K562 (cell line): ENCODE measurements around the gene PIF1. TPM values are rescaled to one million over a fixed set of nuclear protein-coding genes. Genes with fewer than 3 reads are reported as not detected.

Experiments
- ATAC-seq: fragments of 200-7000 bp; cut with Tn5 transposase; 3 replicates; pipeline ENCODE4 v1.9.1; 2020; ENCODE audit warnings: moderate library complexity
- BruUV-seq: library from RNA; stranded (reverse); fragments of 400-500 nt; replicated peaks from 2 replicates; lab custom pipeline; 2021; lab: Mats Ljungman, UMichigan
- CTCF ChIA-PET: fragments of 300-600 bp; formaldehyde crosslinking; extraction: SDS; loops from one replicate; lab custom pipeline; 2021; ENCODE audit warnings: low intra/inter-chr PET ratio; lab: Yijun Ruan, JAX
- POLR2A ChIA-PET: fragments of 300-600, 350-650 bp; sonication (Branson Sonifier 250); formaldehyde crosslinking; extraction: SDS; loops from one replicate; lab custom pipeline; 2021; ENCODE audit warnings: antibody characterized with exemption, inconsistent platforms; lab: Yijun Ruan, JAX
- DNase-seq, 4 experiments: peaks; one replicate each; pipeline versions ENCODE4 v3.0.0 to v3.0.0-alpha.2; 2011 to 2018; ENCODE audit warnings: low spot score in 3 of 4, mixed read lengths in 3 of 4; ENCODE audit errors: extremely low read depth in 1 of 4
- FAIRE-seq: peaks from 2 replicates; lab custom pipeline; 2011; peaks lifted over from hg19 to GRCh38; lab: Jason Lieb, UNC
- H2AFZ ChIP-seq: 2 replicates; pipeline ENCODE4 v1.6.0; 2011; ENCODE audit warnings: low read depth, low read length, control low read depth, inconsistent platforms
- H3K27ac ChIP-seq: fragments of 200-600 bp; 3 replicates; pipeline ENCODE4 v1.8.0; 2011; ENCODE audit warnings: low read depth, mild to moderate bottlenecking, control low read depth, inconsistent platforms, low read length, moderate library complexity, mixed read lengths; ENCODE audit errors: extremely low read depth
- H3K27me3 ChIP-seq, 2 experiments: fragments of 300-600 bp in 1 of 2; 2 replicates in 1 of 2; 3 replicates in 1 of 2; pipeline versions ENCODE4 v1.6.0 to v1.8.0; 2011; ENCODE audit warnings: inconsistent platforms in 2 of 2, low read length in 2 of 2, mild to moderate bottlenecking in 1 of 2, mixed read lengths in 1 of 2, moderate library complexity in 1 of 2; ENCODE audit not compliant: control insufficient read depth in 2 of 2, insufficient read depth in 2 of 2
- H3K36me3 ChIP-seq: fragments of 300-600 bp; 3 replicates; pipeline ENCODE4 v1.8.0; 2011; ENCODE audit warnings: mild to moderate bottlenecking, low read length, inconsistent platforms; ENCODE audit not compliant: control insufficient read depth, insufficient read depth
- H3K4me1 ChIP-seq, 2 experiments: fragments of 200-600 bp in 1 of 2; replicated peaks in 1 of 2; 2 replicates in 1 of 2; 3 replicates in 1 of 2; pipeline versions ENCODE4 v1.5.1 to v1.8.0; 2011; ENCODE audit warnings: inconsistent platforms in 2 of 2, low read length in 2 of 2, mild to moderate bottlenecking in 1 of 2, mixed read lengths in 1 of 2, moderate library complexity in 1 of 2; ENCODE audit not compliant: control insufficient read depth in 2 of 2, insufficient read depth in 2 of 2
- H3K4me2 ChIP-seq: 2 replicates; pipeline ENCODE4 v1.6.1; 2011; ENCODE audit warnings: low read length, control low read depth, inconsistent platforms, mixed read lengths; ENCODE audit not compliant: insufficient read depth
- H3K4me3 ChIP-seq: fragments of 200-600 bp; sonication (generic), shearing (Covaris generic); 2 replicates; pipeline ENCODE4 v1.5.1; 2016; ENCODE audit warnings: control low read depth, inconsistent platforms
- H3K79me2 ChIP-seq: fragments of 200-600 bp; 3 replicates; pipeline ENCODE4 v1.8.0; 2011; ENCODE audit warnings: low read length, inconsistent platforms; ENCODE audit not compliant: control insufficient read depth, insufficient read depth
- H3K9ac ChIP-seq, 2 experiments: 2 replicates each; pipeline versions ENCODE4 v1.6.0 to v1.6.1; 2011; ENCODE audit warnings: low read depth in 2 of 2, low read length in 2 of 2, control low read depth in 1 of 2, inconsistent platforms in 1 of 2, mild to moderate bottlenecking in 1 of 2, mixed read lengths in 1 of 2; ENCODE audit not compliant: insufficient read depth in 1 of 2
- H3K9me1 ChIP-seq: one replicate; pipeline ENCODE4 v1.6.0; 2011; ENCODE audit warnings: inconsistent platforms, mild to moderate bottlenecking, low read length, moderate library complexity; ENCODE audit not compliant: control insufficient read depth, insufficient read depth
- H3K9me3 ChIP-seq: replicated peaks from 2 replicates; pipeline ENCODE4 v1.5.1; 2011; ENCODE audit warnings: low read depth, low read length, inconsistent platforms; ENCODE audit not compliant: control insufficient read depth, insufficient read depth
- H4K20me1 ChIP-seq: replicated peaks from 2 replicates; pipeline ENCODE4 v1.6.1; 2011; ENCODE audit warnings: low read length, inconsistent platforms, mixed read lengths; ENCODE audit not compliant: control insufficient read depth, insufficient read depth
- ARHGAP35 ChIP-seq: fragments of 450-650 bp; IDR thresholded peaks from 2 replicates; pipeline ENCODE4 v1.6.1; 2018; ENCODE audit not compliant: partially characterized antibody
- CREM ChIP-seq: IDR thresholded peaks from 2 replicates; pipeline ENCODE4 v1.6.1; 2014; ENCODE audit warnings: antibody characterized with exemption, low read depth
- E2F3 ChIP-seq: fragments of 250-450 bp; sonication (Bioruptor Pico); IDR thresholded peaks from 2 replicates; pipeline ENCODE4 v1.4.0; 2020; ENCODE audit warnings: mild to moderate bottlenecking
- ESRRA ChIP-seq: fragments of 450-650 bp; IDR thresholded peaks from 2 replicates; pipeline ENCODE4 v1.6.1; 2014; ENCODE audit warnings: low read depth, mild to moderate bottlenecking, moderate library complexity, borderline replicate concordance
- NCOA1 ChIP-seq: fragments of 450-650 bp; IDR thresholded peaks from 2 replicates; pipeline ENCODE4 v1.6.1; 2016; ENCODE audit warnings: low read depth
- NR1H2 ChIP-seq: sonication (generic); formaldehyde crosslinking; IDR thresholded peaks from 2 replicates; pipeline ENCODE4 v1.4.0; 2020; ENCODE audit warnings: mild to moderate bottlenecking, missing genetic modification reagents
- SMARCA5 ChIP-seq: fragments of 450-650 bp; IDR thresholded peaks from 2 replicates; pipeline ENCODE4 v1.6.1; 2016
- TFAP4 ChIP-seq: sonication (generic); formaldehyde crosslinking; IDR thresholded peaks from 2 replicates; pipeline ENCODE4 v1.8.0; 2022; ENCODE audit warnings: missing genetic modification reagents, mild to moderate bottlenecking, moderate library complexity, borderline replicate concordance
- ZBTB40 ChIP-seq, 2 experiments: fragments of 450-650 bp in 1 of 2; sonication (generic) in 1 of 2; formaldehyde crosslinking in 1 of 2; IDR thresholded peaks; 2 replicates each; pipeline versions ENCODE4 v1.7.1 to v1.9.0; 2016 to 2022; ENCODE audit warnings: inconsistent platforms in 1 of 2, mild to moderate bottlenecking in 1 of 2, missing genetic modification reagents in 1 of 2
- ZNF239 ChIP-seq: fragments of 250-450 bp; sonication (Bioruptor Pico); IDR thresholded peaks from 2 replicates; pipeline ENCODE4 v1.4.0; 2020; ENCODE audit warnings: mild to moderate bottlenecking
- ZSCAN29 ChIP-seq: fragments of 450-650 bp; IDR thresholded peaks from 2 replicates; pipeline ENCODE4 v1.6.1; 2017
- WGBS: fragments of 100-300 bp; shearing (Covaris generic); methylation state at CpG from one replicate; pipeline ENCODE4 v1.1.6; 2016; ENCODE audit warnings: low coverage, mixed read lengths; ENCODE audit not compliant: insufficient coverage; ENCODE audit errors: missing lambda C conversion rate; 5-methylcytosine and 5-hydroxymethylcytosine counted together
- in situ Hi-C: fragments of 300-500 bp; cut with MboI; formaldehyde crosslinking; loops from 4 replicates; pipeline ENCODE4 v1.15.0; 2018; ENCODE audit warnings: inconsistent platforms, mixed read lengths
- intact Hi-C: fragments of 100-400 bp; cut with micrococcal nuclease; formaldehyde crosslinking; loops from 2 replicates; pipeline ENCODE4 v1.14.2; 2022
- polyA plus RNA-seq, 8 experiments: library from polyadenylated mRNA; depleted of rRNA in 4 of 8; stranded (reverse) in 5 of 8; unstranded in 3 of 8; fragments of >200 nt; fragmentation: Nextera tagmentation in 2 of 8; fragmentation: Illumina TruSeq in 1 of 8; extraction: Ambion mirVana in 2 of 8; extraction: Trizol in 1 of 8; gene quantifications; 2 replicates each; pipeline versions ENCODE4 v1.2.1 to v1.2.3, GENCODE V29; 2011 to 2014; ENCODE audit warnings: inconsistent platforms in 1 of 8, missing spikeins in 1 of 8
- total RNA-seq, 7 experiments: library from RNA; depleted of rRNA in 6 of 7; stranded (reverse); fragments of >200 nt in 6 of 7; fragmentation: Illumina TruSeq in 2 of 7; extraction: Trizol in 2 of 7; gene quantifications; 2 replicates each; pipeline versions ENCODE4 v1.2.1 to v1.2.3, GENCODE V29; 2011 to 2021; ENCODE audit warnings: low replicate concordance in 1 of 7

PIF1 gene
- total and polyA plus RNA-seq, 9 of the 15 experiments (the other 6 are each of a cell fraction or from before 2014, with no cell fraction given) = 1.1 to 37.9 (median 11.5) TPM

GRCh38 chr15:64824929-64825430 lies 467 bp downstream of the PIF1 start:
- Histone ChIP-seq H3K4me3 (peak overlapping the region; percentile 65), H4K20me1 (no peaks in the 10 kb centered on the region), H3K27ac (peak overlapping the region; percentile 88), H3K36me3 (peaks cover 2% of the 10 kb centered on the region; the same call in 1 of the 3 replicates), H3K9me3 (peaks cover 5% of the 10 kb centered on the region), H3K9me1 (no peaks in the 10 kb centered on the region), H3K4me2 (peak overlapping the region; percentile 96), H2AFZ (peak overlapping the region; percentile 97), H3K9ac (peak overlapping the region; percentile 93 to 95), H3K79me2 (peaks cover 7% of the 10 kb centered on the region; the same call in 2 of the 3 replicates), H3K4me1 (peaks cover 8 to 19% of the 10 kb centered on the region in 2 experiments; a peak in 4 of 5 replicates), H3K27me3 (no peaks in the 10 kb centered on the region)
- POLR2A ChIA-PET = interaction anchor here (0.5 to 1.0 kb wide), 5 partner anchors 10 to 1226 kb away, joined by 3 to 9 read pairs (median 3); no protein-coding TSS in a partner anchor
- peak; percentile 36 for ATAC-seq
- intact Hi-C loops = no loop called here
- no peak for DNase-seq
- CTCF ChIA-PET = no interaction called here
- TSS peak; percentile 75 for BruUV-seq
- in situ Hi-C loops = no loop called here
- no peak for FAIRE-seq
- WGBS = 23% methylated on average over 17 of the region's 17 CpGs
- TF ChIP-seq E2F3 (CRISPR knock-in tag) (0 out of 2 replicates have a peak, but pooled peaks have one; percentile 38), TFAP4 (CRISPR knock-in tag) (no peak), SMARCA5 (peak; percentile 52; the same call in 1 of the 2 replicates), ZBTB40 (IDR thresholded peaks at IDR 0.05) (peak; percentile 33; the same call in 1 of the 2 replicates), ZBTB40 (CRISPR knock-in tag; IDR thresholded peaks at IDR 0.05) (no peak), NCOA1 (0 out of 2 replicates have a peak, but pooled peaks have one; percentile 13), NR1H2 (CRISPR knock-in tag) (no peak), ZSCAN29 (0 out of 2 replicates have a peak, but pooled peaks have one; percentile 57), CREM (0 out of 2 replicates have a peak, but pooled peaks have one; percentile 1), ARHGAP35 (no peak), ZNF239 (CRISPR knock-in tag) (no peak), ESRRA (no peak)
